ENCODE measurements around the gene TTC39C. TPM values are rescaled to one million over a fixed set of nuclear protein-coding genes. Genes with fewer than 3 reads are reported as not detected.

Gene TTC39C
- total and polyA plus RNA-seq, 2 of the 8 experiments (the other 6 are each of a cell fraction or from before 2014, with no cell fraction given): 8.1 to 79.1 TPM

DNA sequence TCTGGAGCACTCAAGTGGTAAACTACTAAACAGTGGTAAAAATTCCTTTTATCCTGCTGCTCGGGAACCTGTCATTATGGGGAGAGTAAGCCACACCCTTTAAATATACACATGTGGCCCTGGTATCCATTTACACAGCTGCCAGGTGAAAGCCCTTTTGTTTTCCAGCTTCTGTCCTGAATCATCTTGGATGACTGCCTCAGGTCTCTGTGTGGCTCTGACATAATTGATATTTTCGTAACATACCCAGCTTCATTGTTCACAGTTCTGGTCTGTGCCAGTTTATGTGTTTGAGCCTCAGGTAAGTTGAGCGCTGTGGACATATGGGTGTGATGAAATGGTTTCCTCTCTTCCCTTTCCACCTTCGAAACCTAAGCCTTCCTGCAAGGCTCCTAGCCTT is 15.7 kb upstream of the TTC39C start:
- POLR2A ChIA-PET (ENCODE audit: partially characterized antibody): interaction anchor here (1.1 kb wide), 1 partner anchor 140 kb away, joined by 3 read pairs; the partner anchor contains the start of gene CABYR
- no peak overlapping the region for H3K14ac ChIP-seq (ENCODE audit: insufficient read length)
- H2AFZ ChIP-seq (ENCODE audit: low read length): peak overlapping the region; percentile 3; the same call in 1 of the 2 replicates

More for the DNA sequence above, 15.7 kb upstream of the TTC39C start:
- no peaks in the 10 kb centered on the region for H3K36me3 ChIP-seq (ENCODE audit: control insufficient read depth in 2 of 4, insufficient read depth in 4 of 4, low read length in 3 of 4)
- FAIRE-seq (no peak), DNase-seq (ENCODE audit: low read depth in 1 of 2, low spot score in 2 of 2) (no peak)
- no peak overlapping the region for H4K91ac ChIP-seq (replicated peaks; ENCODE audit: insufficient read length, low read length)
- H2AK5ac ChIP-seq (ENCODE audit: low read depth, low read length): no peak overlapping the region
- H2BK15ac ChIP-seq (ENCODE audit: low read length): no peak overlapping the region
- no peak overlapping the region for H4K5ac ChIP-seq (ENCODE audit: insufficient read length, low read depth, low read length)
- no peak overlapping the region for H3K4me2 ChIP-seq (ENCODE audit: insufficient read depth in 1 of 2, low read depth in 2 of 2, low read length in 2 of 2)
- H3K23me2 ChIP-seq (ENCODE audit: low read depth, low read length): no peaks in the 10 kb centered on the region
- no peak overlapping the region for H2BK12ac ChIP-seq (ENCODE audit: low read depth, low read length)
- H3K27me3 ChIP-seq (replicated peaks in 1 of 4; ENCODE audit: control insufficient read depth in 3 of 4, extremely low read depth in 1 of 4, insufficient read depth in 3 of 4, low read length in 3 of 4): no peaks in the 10 kb centered on the region
- H3K4ac ChIP-seq (replicated peaks; ENCODE audit: insufficient read length, low read depth, low read length): no peak overlapping the region
- H3K27ac ChIP-seq (ENCODE audit: low read depth, low read length): no peak overlapping the region
- no peak overlapping the region for H4K8ac ChIP-seq (ENCODE audit: extremely low read depth, insufficient read depth, low read length)
- H3K23ac ChIP-seq (ENCODE audit: insufficient read length): no peak overlapping the region
- H3K4me3 ChIP-seq (ENCODE audit: extremely low read depth in 1 of 4, insufficient read depth in 2 of 4, low read depth in 3 of 4, low read length in 4 of 4): no peak overlapping the region
- 29% methylated on average over 3 of the region's 4 CpGs; no CpG with 5 or more reads in 1 of the 2 experiments for WGBS, 2 experiments (ENCODE audit: extremely low coverage in 1 of 2, insufficient coverage in 1 of 2, insufficient read length in 1 of 2, insufficient replicate concordance in 2 of 2, low coverage in 1 of 2, low lambda C conversion rate in 2 of 2, missing lambda C conversion rate in 1 of 2)
- H2BK5ac ChIP-seq (ENCODE audit: low read depth, low read length): no peak overlapping the region
- H4K20me1 ChIP-seq (replicated peaks in 1 of 2; ENCODE audit: control insufficient read depth in 1 of 2, insufficient read depth in 2 of 2, low read length in 2 of 2): no peaks in the 10 kb centered on the region
- no peak for TF ChIP-seq EP300 (IDR thresholded peaks at IDR 0.05; ENCODE audit: borderline replicate concordance in 1 of 2, low read depth in 2 of 2, low read length in 2 of 2)
- H3K79me2 ChIP-seq (ENCODE audit: control insufficient read depth in 1 of 2, insufficient read depth in 2 of 2, low read length in 2 of 2): no peaks in the 10 kb centered on the region
- no peaks in the 10 kb centered on the region for H3K79me1 ChIP-seq (ENCODE audit: low read depth, low read length)
- H2BK20ac ChIP-seq (ENCODE audit: low read length): no peak overlapping the region
- CTCF ChIA-PET (ENCODE audit: partially characterized antibody): interaction anchor here (0.8 to 0.9 kb wide), 3 partner anchors 80 to 121 kb away, joined by 3 read pairs; no protein-coding TSS in a partner anchor
- peaks cover 0 to 3% (median 0%) of the 10 kb centered on the region in 4 experiments; a peak in 3 of 7 replicates for H3K4me1 ChIP-seq (replicated peaks in 1 of 4; ENCODE audit: control insufficient read depth in 3 of 4, insufficient read depth in 4 of 4, low read length in 3 of 4)
- no peaks in the 10 kb centered on the region for H3K9me3 ChIP-seq (ENCODE audit: insufficient read depth in 2 of 2, low read depth in 1 of 2, low read length in 1 of 2)
- no peak overlapping the region for H3K9ac ChIP-seq (replicated peaks in 1 of 4; ENCODE audit: extremely low read depth in 1 of 4, low read depth in 3 of 4, low read length in 3 of 4)
- H3K56ac ChIP-seq (replicated peaks; ENCODE audit: insufficient read length, low read depth, low read length): no peak overlapping the region
- H2BK120ac ChIP-seq (replicated peaks; ENCODE audit: low read depth, low read length): no peak overlapping the region
- no peak overlapping the region for H3K18ac ChIP-seq (ENCODE audit: extremely low read depth, low read length)

Data from H1 (cell line).